HL-60 (cell line): ENCODE data around the gene CTXN1.

Experiments used
- DNase-seq, 2 experiments: peaks; one replicate each; pipeline ENCODE4 v3.0.0-alpha.2; 2010 to 2020; ENCODE audit warnings: low read depth in 1 of 2, low spot score in 1 of 2
- H3K27ac ChIP-seq: fragments of 250-450 bp; sonication (Bioruptor Pico); replicated peaks from 2 replicates; pipeline ENCODE4 v1.5.1; 2020; ENCODE audit warnings: mild to moderate bottlenecking, moderate library complexity
- H3K27me3 ChIP-seq: fragments of 250-450 bp; sonication (Bioruptor Pico); 2 replicates; pipeline ENCODE4 v1.5.1; 2021; ENCODE audit warnings: mild to moderate bottlenecking, moderate library complexity; ENCODE audit not compliant: insufficient read depth, poor library complexity, severe bottlenecking
- H3K4me3 ChIP-seq: replicated peaks from 2 replicates; pipeline ENCODE4 v1.5.1; 2011; ENCODE audit warnings: mild to moderate bottlenecking, control low read depth, low read length; ENCODE audit not compliant: insufficient read depth
- GABPA ChIP-seq: IDR thresholded peaks from 2 replicates; pipeline ENCODE4 v1.6.1; 2012; ENCODE audit warnings: low read depth
- POLR2AphosphoS5 ChIP-seq: IDR thresholded peaks from 2 replicates; pipeline ENCODE4 v1.6.1; 2012; ENCODE audit warnings: low read depth
- SPI1 ChIP-seq: IDR thresholded peaks from 2 replicates; pipeline ENCODE4 v1.6.1; 2012; ENCODE audit warnings: low read depth, mild to moderate bottlenecking, borderline replicate concordance
- TF ChIP-seq, protein P1 (sequence below): IDR thresholded peaks from 2 replicates; pipeline ENCODE4 v1.6.1; 2012; ENCODE audit warnings: low read depth; ENCODE audit not compliant: insufficient replicate concordance
- TF ChIP-seq, protein P2 (sequence below): IDR thresholded peaks from one replicate; pipeline ENCODE4 v1.5.1; 2011; ENCODE audit warnings: low read length, control low read depth, inconsistent platforms; ENCODE audit not compliant: insufficient read depth

Gene CTXN1

DNA sequence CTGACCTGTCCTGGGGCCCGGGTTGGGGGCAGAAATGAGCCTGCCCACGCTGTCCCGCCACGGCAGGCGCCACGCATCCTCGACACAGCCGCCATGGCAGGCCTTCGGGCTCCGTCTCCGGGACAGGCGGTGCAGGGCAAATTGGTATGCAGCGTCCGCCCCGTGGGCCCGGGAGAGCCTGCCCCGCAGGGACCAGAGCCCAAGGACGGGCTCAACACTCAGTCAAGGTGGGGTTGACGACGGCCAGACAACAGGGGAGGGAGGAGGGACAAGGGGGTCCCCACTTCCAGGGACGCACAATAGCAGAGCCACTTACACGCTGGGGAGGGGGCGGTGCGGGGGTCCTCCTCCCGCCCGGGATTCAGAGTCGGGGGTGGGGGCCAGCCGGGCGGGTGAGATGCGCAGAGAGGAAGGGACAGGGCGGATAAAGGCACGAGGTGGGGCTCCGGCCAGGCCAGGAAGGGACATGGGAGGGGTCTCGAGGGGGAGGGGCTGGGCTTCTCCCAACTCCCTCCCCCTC lies 1.2 kb downstream of the CTXN1 start:
- Histone ChIP-seq H3K27ac (no peak overlapping the region), H3K4me3 (no peak overlapping the region), H3K27me3 (no peaks in the 10 kb centered on the region)
- DNase-seq, result no peak
- TF ChIP-seq GABPA (no peak), POLR2AphosphoS5 (no peak), SPI1 (no peak)
- TF ChIP-seq, protein P1, sequence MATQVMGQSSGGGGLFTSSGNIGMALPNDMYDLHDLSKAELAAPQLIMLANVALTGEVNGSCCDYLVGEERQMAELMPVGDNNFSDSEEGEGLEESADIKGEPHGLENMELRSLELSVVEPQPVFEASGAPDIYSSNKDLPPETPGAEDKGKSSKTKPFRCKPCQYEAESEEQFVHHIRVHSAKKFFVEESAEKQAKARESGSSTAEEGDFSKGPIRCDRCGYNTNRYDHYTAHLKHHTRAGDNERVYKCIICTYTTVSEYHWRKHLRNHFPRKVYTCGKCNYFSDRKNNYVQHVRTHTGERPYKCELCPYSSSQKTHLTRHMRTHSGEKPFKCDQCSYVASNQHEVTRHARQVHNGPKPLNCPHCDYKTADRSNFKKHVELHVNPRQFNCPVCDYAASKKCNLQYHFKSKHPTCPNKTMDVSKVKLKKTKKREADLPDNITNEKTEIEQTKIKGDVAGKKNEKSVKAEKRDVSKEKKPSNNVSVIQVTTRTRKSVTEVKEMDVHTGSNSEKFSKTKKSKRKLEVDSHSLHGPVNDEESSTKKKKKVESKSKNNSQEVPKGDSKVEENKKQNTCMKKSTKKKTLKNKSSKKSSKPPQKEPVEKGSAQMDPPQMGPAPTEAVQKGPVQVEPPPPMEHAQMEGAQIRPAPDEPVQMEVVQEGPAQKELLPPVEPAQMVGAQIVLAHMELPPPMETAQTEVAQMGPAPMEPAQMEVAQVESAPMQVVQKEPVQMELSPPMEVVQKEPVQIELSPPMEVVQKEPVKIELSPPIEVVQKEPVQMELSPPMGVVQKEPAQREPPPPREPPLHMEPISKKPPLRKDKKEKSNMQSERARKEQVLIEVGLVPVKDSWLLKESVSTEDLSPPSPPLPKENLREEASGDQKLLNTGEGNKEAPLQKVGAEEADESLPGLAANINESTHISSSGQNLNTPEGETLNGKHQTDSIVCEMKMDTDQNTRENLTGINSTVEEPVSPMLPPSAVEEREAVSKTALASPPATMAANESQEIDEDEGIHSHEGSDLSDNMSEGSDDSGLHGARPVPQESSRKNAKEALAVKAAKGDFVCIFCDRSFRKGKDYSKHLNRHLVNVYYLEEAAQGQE, result no peak
- TF ChIP-seq, protein P2, sequence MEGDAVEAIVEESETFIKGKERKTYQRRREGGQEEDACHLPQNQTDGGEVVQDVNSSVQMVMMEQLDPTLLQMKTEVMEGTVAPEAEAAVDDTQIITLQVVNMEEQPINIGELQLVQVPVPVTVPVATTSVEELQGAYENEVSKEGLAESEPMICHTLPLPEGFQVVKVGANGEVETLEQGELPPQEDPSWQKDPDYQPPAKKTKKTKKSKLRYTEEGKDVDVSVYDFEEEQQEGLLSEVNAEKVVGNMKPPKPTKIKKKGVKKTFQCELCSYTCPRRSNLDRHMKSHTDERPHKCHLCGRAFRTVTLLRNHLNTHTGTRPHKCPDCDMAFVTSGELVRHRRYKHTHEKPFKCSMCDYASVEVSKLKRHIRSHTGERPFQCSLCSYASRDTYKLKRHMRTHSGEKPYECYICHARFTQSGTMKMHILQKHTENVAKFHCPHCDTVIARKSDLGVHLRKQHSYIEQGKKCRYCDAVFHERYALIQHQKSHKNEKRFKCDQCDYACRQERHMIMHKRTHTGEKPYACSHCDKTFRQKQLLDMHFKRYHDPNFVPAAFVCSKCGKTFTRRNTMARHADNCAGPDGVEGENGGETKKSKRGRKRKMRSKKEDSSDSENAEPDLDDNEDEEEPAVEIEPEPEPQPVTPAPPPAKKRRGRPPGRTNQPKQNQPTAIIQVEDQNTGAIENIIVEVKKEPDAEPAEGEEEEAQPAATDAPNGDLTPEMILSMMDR, result no peak

DNA sequence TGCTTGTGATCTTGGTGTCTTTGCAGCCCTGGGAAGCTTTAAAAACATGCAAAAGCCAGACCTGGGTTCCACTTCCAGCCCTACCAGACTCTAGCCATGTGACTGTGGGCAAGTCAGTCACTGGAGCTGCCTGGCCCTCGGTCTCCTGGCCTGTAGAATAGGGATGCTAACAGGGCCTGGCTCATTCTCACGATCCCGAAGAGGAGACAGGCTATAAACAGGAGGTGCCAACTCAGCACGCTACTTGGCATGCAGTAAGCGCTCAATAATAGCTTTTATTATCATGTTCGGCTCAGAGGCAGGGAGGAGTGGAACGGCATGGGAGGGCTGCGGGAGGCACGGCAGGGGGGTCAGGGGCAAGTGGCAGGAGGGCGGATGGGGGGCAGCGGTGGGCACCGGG lies 1.7 kb downstream of the CTXN1 start:
- H3K27me3 ChIP-seq, result no peaks in the 10 kb centered on the region
- H3K27ac ChIP-seq, result no peak overlapping the region
- DNase-seq, result no peak
- H3K4me3 ChIP-seq, result no peak overlapping the region
- TF ChIP-seq GABPA (no peak), POLR2AphosphoS5 (no peak), SPI1 (no peak)
- TF ChIP-seq, protein P1, result no peak
- TF ChIP-seq, protein P2, result no peak

- TF ChIP-seq, protein P2, result no peak
- TF ChIP-seq POLR2AphosphoS5 (no peak), GABPA (no peak), SPI1 (no peak)
- TF ChIP-seq, protein P1, result no peak
- no peak overlapping the region for H3K27ac ChIP-seq
- DNase-seq, result no peak
Measured at GRCh38 chr19:7923295-7924191, 2.4 kb downstream of the CTXN1 start.

More at GRCh38 chr19:7923295-7924191, 2.4 kb downstream of the CTXN1 start:
- H3K27me3 ChIP-seq, result no peaks in the 10 kb centered on the region
- no peak overlapping the region for H3K4me3 ChIP-seq
